ENCODE data around the gene NEU2.
A peak's percentile ranks its signal among the peaks of the same experiment; 100 is the strongest.
"Not testable (repeated sequence)": the region's sequence is repeated elsewhere in the genome, so short reads cannot be mapped to it uniquely, and the experiment has no call there.

Gene NEU2

DNA sequence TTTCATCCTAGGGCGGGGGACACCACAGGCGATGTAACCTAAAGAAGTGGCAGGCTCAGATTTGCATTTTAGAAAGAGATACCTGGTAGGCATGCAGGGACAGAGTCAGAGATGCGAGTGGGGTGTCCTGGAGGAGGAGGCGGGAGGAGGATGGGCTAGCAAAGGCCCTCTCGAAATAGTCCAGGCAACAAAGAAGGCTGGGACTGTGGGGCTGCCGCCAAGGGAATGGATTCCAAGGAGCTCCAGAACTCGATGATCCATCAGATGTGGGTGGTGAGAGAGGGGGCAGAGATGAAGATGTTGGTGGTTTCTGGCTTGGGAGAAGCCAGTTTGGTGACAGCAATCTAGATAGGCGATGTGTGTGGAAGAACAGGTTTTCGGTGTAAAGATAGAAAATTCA lies 15.2 kb downstream of the NEU2 start:
- in situ Hi-C loops (cut with MboI; ENCODE audit: low sequenced_read_pairs), result loop anchor here (25.0 kb wide), 1 partner anchor 435 kb away; no protein-coding TSS in a partner anchor
- H3K9me3 ChIP-seq, result no peaks in the 10 kb centered on the region
- DNase-seq (ENCODE audit: low spot score in 2 of 2), result no peak
- no peaks in the 10 kb centered on the region for H3K36me3 ChIP-seq (replicated peaks)
- no peaks in the 10 kb centered on the region for H3K27me3 ChIP-seq (ENCODE audit: low read depth)
- no peak overlapping the region for H3K4me3 ChIP-seq
- H3K4me1 ChIP-seq, result no peaks in the 10 kb centered on the region

DNA sequence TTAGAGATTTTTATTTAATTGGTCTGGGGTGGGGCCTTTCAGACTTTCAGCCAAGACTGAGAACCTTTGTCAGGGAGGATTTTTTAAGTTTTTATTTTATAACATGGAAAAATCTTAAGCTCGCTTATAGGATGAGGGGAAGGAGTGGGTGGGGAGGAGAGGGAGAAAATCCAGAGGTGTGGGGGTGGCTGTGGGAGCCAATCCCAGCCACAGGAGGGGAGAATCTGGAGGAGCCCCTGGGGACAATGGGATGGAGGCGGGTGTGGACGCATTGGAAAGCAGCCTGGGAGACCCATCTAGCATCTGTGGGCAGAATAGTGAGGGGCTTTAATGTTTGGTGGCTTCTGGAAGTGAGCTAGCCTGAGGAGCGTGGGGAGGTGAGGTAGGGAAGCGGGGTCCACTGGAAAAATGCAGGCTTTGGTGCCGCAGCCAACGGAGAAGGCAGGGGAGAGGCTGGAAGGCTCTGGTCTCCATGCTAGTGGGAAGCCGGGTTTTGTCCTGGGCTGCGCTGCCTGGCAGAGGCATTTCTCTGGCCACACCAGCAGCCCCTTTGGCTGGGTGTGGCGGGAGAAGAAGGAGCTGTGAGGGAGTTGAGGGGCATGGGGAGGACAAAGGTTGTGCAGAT lies 16.2 kb downstream of the NEU2 start:
- no peak for DNase-seq (ENCODE audit: low spot score in 2 of 2)
- Histone ChIP-seq H3K36me3 (replicated peaks) (no peaks in the 10 kb centered on the region), H3K4me1 (no peaks in the 10 kb centered on the region), H3K9me3 (no peaks in the 10 kb centered on the region), H3K4me3 (no peak overlapping the region), H3K27me3 (ENCODE audit: low read depth) (no peaks in the 10 kb centered on the region)
- in situ Hi-C loops (cut with MboI; ENCODE audit: low sequenced_read_pairs), result loop anchor here (25.0 kb wide), 1 partner anchor 436 kb away; no protein-coding TSS in a partner anchor

DNA sequence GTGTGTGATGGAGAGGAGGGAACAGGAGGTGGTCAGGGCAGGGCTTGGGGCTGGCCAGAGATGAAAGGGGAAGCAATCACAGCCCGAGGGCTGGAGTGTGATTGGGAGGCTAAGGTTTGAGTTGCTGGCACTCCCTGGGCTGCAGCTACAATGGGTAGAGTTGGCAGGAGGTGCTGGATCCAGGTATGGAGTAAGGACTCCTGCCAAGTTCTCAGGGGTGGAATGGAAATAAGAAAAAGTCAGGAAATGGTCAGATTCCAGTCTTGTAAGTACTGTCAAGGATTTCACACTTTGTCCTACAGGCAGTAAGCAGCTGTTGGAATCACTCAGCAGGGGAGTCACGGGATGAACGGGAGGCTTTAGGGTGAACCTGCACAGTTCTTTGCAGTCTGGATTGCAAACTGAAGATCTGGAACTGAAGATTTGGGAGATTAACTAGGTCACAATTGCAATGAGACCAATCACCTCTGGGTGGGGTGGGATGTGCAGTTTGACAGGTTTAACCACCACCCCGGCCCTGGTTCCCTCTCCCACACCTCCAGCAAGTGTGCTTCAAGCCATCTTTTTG lies 16.8 kb downstream of the NEU2 start:
- Histone ChIP-seq H3K4me3 (no peak overlapping the region), H3K27me3 (ENCODE audit: low read depth) (no peaks in the 10 kb centered on the region), H3K9me3 (no peaks in the 10 kb centered on the region), H3K4me1 (no peaks in the 10 kb centered on the region), H3K36me3 (replicated peaks) (no peaks in the 10 kb centered on the region)
- in situ Hi-C loops (cut with MboI; ENCODE audit: low sequenced_read_pairs), result loop anchor here (25.0 kb wide), 1 partner anchor 437 kb away; no protein-coding TSS in a partner anchor
- DNase-seq (ENCODE audit: low spot score in 2 of 2), result no peak

DNA sequence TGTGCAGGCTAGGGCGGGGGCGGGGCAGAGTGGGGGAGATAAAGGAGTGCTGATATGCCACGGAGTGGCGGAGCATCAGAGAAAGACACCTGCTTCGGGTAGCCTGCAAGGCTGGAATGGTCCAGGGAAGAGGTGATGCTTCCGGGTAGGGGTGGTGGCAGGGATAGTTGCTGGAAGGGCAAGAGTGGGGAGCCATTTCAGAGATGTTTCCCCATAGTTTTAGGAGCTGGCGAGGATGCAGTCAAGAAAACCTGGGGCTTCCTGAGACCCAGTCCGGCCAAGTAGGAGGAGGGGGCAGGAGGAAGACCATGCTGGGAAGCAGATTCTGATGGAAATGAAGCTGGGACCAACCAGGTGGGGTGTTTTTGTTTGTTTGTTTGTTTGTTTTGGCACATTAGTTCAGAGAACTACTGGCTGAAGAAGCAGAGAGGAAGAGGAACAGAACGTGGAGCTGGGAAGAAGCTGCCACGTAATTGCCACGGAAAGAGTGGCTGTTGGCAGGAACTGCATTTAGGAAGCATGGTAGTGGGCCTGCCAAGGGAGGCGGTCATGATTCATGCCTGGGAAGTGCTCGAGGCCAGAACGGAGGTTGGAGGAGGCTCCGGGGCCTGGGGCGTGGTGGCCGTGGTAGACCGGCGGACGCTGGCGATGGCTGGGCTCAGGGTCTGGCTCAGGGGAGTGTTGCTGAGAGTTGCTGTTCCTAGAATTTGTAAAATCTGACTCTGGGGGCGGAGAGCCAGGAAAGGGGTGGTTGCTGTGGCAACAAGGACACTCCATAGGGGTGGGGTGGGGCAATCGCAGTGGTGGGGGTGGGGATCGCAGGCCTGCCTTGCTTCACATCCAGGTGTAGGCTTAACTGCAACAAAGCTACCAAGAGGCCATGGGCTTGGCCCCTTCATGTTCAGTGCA lies 19.0 kb downstream of the NEU2 start:
- no peaks in the 10 kb centered on the region for H3K36me3 ChIP-seq (replicated peaks)
- no peaks in the 10 kb centered on the region for H3K9me3 ChIP-seq
- in situ Hi-C loops (cut with MboI; ENCODE audit: low sequenced_read_pairs), result no loop called here
- H3K4me3 ChIP-seq, result no peak overlapping the region
- H3K4me1 ChIP-seq, result no peaks in the 10 kb centered on the region
- no peaks in the 10 kb centered on the region for H3K27me3 ChIP-seq (ENCODE audit: low read depth)
- DNase-seq (ENCODE audit: low spot score in 2 of 2), result no peak

DNA sequence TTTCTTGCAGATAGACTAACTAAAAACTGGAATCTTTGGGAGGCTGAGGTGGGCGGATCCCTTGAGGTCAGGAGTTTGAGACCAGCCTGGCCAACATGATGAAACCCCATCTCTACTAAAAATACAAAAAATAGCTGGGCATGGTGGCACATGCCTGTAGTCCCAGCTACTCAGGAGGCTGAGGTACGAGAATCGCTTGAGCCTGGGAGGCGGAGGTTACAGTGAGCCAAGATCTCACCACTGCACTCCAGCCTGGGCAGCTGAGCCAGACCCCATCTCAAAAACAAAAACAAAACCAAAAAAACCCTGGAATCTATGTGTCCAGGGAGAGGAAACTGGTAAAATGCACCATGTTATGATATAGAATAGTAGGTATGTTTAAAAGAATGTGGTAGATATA lies 20.0 kb downstream of the NEU2 start:
- H3K4me1 ChIP-seq; in situ Hi-C loops (cut with MboI; ENCODE audit: low sequenced_read_pairs); DNase-seq (ENCODE audit: low spot score in 2 of 2); H3K27me3 ChIP-seq (ENCODE audit: low read depth); H3K9me3 ChIP-seq; H3K4me3 ChIP-seq; H3K36me3 ChIP-seq (replicated peaks): not testable (repeated sequence)

DNA sequence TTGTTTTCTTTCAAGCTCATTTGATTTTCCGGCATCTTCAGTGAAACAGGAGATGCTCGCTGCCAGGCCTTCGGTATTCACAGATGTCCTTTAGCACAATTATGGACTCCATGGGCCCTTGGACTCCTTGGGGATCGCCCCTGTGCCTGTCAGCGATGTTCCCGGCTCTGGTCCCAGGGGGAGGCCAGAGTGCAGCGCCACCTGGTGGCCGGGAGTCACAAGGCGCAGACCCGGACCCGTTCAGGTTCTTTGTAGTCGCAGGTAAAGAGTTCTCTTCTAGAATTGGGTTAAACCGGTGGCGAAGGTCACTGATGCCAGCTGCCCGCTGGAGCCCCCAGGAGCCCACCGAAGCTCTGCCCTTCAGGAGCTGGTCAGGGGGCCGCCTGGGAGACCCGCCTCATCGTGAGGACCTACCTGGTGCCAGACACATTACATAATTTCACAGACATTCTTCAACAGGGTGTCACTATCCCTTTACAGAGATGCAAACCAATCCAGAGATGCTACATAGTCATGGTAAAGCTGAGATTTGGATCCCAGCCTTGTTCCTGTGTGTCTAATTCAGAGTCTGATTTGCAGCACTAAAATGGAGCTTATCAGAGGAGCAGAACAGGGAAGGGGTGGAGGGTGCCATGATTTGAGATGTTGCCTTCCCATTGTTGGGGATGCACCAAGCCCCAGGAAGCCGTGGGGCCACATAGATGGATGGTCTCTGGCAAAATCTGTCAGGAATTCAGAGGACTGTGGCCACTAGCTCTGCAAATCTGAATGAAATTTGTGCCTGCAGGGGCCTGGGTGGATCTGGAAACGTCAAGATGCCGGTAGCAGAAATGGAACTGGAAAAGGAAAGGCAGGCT lies 21.7 kb downstream of the NEU2 start:
- DNase-seq (ENCODE audit: low spot score in 2 of 2), result peak; percentile 58 to 85

DNA sequence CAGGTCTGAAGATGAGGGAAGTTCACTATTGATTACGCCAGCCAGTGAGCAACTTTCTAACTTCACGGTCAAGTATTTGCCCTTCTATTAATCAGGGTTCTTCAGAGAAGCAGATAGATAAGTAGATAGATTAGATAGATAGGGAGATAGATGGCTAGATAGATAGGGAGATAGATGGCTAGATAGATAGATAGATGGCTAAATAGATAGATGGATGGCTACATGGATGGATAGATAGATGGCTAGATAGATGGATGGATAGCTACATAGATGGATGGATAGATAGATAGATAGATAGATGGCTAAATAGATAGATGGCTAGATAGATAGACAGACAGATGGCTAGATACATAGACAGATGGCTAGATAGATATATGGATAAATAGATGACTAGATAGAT lies 22.9 kb downstream of the NEU2 start:
- no peaks in the 10 kb centered on the region for H3K4me1 ChIP-seq
- in situ Hi-C loops (cut with MboI; ENCODE audit: low sequenced_read_pairs), result no loop called here
- H3K9me3 ChIP-seq, result no peaks in the 10 kb centered on the region
- H3K27me3 ChIP-seq (ENCODE audit: low read depth), result no peaks in the 10 kb centered on the region
- H3K4me3 ChIP-seq, result no peak overlapping the region
- no peaks in the 10 kb centered on the region for H3K36me3 ChIP-seq (replicated peaks)
- DNase-seq (ENCODE audit: low spot score in 2 of 2), result no peak

More for the DNA sequence above, 21.7 kb downstream of the NEU2 start:
- H3K4me1 ChIP-seq, result no peaks in the 10 kb centered on the region
- no peaks in the 10 kb centered on the region for H3K9me3 ChIP-seq
- in situ Hi-C loops (cut with MboI; ENCODE audit: low sequenced_read_pairs), result no loop called here
- no peaks in the 10 kb centered on the region for H3K27me3 ChIP-seq (ENCODE audit: low read depth)
- H3K36me3 ChIP-seq (replicated peaks), result no peaks in the 10 kb centered on the region
- H3K4me3 ChIP-seq, result no peak overlapping the region

DNA sequence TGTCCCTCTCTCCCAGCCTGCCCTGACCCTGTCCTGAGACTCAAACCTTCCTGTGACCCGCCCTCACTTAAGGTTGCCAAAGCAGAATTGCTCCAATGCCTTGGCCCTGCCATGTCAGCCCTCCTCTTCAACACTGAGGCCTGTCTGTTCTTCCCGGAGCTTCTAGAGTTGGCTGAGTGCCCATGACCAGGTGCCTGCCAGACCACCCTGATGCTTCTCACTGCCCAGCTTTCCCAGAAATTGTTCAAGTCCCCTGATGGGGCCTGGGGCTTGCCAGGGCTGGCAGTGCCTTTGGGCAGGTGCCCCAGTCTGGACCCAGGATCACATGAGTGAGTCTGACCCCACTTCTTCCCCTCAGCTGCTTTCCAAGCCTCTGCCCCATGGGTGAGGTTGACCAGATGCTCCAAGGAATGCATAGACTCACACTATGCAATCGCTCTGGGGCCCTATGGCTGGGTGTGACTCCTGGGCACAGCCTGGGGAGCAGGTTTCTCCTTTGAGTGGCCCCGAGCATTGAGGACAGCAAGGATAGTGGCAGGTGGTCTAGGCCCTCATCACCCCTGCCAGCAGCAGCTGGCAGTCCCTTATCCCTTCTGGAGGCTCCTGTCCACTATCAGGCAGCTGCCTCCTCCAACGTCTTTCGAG lies 24.6 kb downstream of the NEU2 start:
- H3K4me3 ChIP-seq, result no peak overlapping the region
- H3K36me3 ChIP-seq (replicated peaks), result no peaks in the 10 kb centered on the region
- no peaks in the 10 kb centered on the region for H3K27me3 ChIP-seq (ENCODE audit: low read depth)
- in situ Hi-C loops (cut with MboI; ENCODE audit: low sequenced_read_pairs), result no loop called here
- H3K4me1 ChIP-seq, result no peaks in the 10 kb centered on the region
- peak in 1 of 2 experiments; percentile 6 for DNase-seq (ENCODE audit: low spot score in 2 of 2)
- no peaks in the 10 kb centered on the region for H3K9me3 ChIP-seq

DNA sequence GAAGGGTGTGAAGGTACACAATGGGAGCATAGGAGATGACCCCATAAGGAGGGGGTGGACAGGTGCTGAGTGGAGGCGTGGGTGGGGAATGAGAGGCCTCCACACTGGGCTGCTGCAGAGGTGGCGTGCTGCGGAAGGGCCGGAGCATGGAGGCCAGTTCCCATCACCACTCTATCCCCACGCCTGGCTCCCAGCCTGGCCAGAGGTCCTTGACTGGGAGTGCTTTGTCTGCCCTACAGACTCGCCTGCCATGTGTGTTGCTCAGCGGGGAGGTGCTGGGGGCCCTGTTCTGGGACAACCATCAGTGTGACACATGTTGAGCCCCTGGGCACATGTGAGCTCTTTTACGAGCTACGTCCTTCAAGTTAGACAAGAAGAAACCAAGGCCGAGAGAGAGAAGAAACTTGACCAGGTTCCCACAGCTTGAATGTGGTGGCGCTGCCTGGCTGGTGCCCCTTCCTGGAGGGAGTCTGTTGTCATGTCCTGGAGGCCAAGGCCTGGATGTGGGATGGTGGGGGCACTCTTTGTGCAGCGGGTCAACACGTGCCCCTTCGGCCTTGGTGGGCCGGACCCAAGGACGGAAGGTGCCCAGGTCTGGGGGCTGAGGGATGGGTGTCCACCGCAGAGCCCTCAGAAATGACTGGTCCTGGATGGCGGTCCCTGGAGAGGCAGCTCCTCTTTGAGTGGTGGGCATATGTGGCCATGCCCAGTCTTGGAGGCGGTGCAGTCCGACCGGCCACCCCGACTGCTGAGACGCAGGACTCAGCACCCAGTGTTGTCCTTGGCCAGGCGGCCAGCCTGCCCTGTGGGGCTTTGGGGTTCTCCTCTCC lies 26.5 kb downstream of the NEU2 start:
- no peaks in the 10 kb centered on the region for H3K36me3 ChIP-seq (replicated peaks)
- no peak for DNase-seq (ENCODE audit: low spot score in 2 of 2)
- H3K9me3 ChIP-seq, result no peaks in the 10 kb centered on the region
- no peaks in the 10 kb centered on the region for H3K27me3 ChIP-seq (ENCODE audit: low read depth)
- no peaks in the 10 kb centered on the region for H3K4me1 ChIP-seq
- no peak overlapping the region for H3K4me3 ChIP-seq
- in situ Hi-C loops (cut with MboI; ENCODE audit: low sequenced_read_pairs), result no loop called here

DNA sequence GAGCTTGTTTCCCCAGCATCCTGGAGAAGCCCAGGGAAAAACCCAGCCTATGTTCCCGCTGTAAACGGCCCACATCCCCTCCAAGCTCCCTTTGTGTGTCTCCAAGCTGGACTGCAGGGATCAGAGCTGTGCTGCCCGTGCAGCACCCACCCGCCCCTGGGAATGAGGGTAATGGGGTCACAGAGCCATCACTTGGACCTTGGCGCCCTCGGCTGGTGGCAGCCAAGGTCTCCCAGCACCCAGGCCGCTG lies 27.0 kb downstream of the NEU2 start:
- no peaks in the 10 kb centered on the region for H3K4me1 ChIP-seq
- H3K4me3 ChIP-seq, result no peak overlapping the region
- in situ Hi-C loops (cut with MboI; ENCODE audit: low sequenced_read_pairs), result no loop called here
- no peaks in the 10 kb centered on the region for H3K27me3 ChIP-seq (ENCODE audit: low read depth)
- no peak for DNase-seq (ENCODE audit: low spot score in 2 of 2)
- no peaks in the 10 kb centered on the region for H3K36me3 ChIP-seq (replicated peaks)
- no peaks in the 10 kb centered on the region for H3K9me3 ChIP-seq

DNA sequence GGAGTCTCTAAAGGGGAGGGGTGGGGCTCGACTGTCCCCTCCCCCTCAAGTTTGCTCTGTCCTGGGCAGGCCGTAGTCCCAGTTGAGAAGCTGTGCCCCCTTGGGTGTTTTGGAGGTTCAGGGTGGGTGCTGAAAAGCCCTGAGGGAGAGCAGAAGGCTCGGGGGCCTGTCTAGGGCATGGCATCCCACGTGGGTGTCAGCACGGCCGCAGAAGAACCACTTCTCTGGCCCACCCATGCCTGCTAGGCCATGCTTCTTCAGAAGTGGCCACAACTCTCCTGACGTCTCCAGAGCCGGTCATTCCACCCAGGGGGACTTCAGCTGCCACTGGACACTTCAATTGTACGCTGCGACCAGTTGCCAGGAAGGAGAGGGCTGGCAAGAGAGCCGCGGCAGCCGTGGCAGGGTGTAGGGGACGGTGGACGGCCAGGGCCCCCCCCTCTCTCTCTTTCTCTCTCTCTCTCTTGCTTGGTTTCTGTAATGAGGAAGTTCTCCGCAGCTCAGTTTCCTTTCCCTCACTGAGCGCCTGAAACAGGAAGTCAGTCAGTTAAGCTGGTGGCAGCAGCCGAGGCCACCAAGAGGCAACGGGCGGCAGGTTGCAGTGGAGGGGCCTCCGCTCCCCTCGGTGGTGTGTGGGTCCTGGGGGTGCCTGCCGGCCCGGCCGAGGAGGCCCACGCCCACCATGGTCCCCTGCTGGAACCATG lies 27.5 kb downstream of the NEU2 start, which contains the start of gene INPP5D:
Gene INPP5D (plus strand): TSS at position 546 of the 704 bp plus-strand sequence. CDS start 137 bp downstream, at position 683.
- DNase-seq (ENCODE audit: low spot score in 2 of 2), result no peak
- no peaks in the 10 kb centered on the region for H3K9me3 ChIP-seq
- no peaks in the 10 kb centered on the region for H3K36me3 ChIP-seq (replicated peaks)
- H3K4me1 ChIP-seq, result no peaks in the 10 kb centered on the region
- no peak within 1 kb of the TSS for H3K4me3 ChIP-seq
- in situ Hi-C loops (cut with MboI; ENCODE audit: low sequenced_read_pairs), result no loop called here
- H3K27me3 ChIP-seq (ENCODE audit: low read depth), result no peaks in the 10 kb centered on the region

DNA sequence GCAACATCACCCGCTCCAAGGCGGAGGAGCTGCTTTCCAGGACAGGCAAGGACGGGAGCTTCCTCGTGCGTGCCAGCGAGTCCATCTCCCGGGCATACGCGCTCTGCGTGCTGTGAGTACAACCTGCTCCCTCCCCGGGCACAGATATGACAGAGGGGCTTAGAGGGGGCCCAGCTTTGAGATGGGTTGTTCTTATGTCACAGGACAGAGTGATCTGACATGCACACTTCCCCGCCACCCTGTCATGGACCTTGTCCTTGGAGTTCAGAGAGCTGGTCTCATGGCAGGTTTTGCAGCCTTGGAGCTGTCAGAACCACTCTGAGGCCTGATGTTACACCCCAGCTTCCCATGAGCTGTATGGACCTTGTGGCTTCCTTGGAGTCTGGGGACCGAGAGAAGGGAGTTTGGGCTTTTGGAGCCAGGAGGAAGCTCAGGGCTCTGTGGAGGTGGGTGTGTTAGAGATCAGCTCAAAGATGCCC lies 28.1 kb downstream of the NEU2 start:
- DNase-seq (ENCODE audit: low spot score in 2 of 2), result no peak
- in situ Hi-C loops (cut with MboI; ENCODE audit: low sequenced_read_pairs), result no loop called here
- Histone ChIP-seq H3K4me3 (no peak overlapping the region), H3K9me3 (no peaks in the 10 kb centered on the region), H3K36me3 (replicated peaks) (no peaks in the 10 kb centered on the region), H3K4me1 (no peaks in the 10 kb centered on the region), H3K27me3 (ENCODE audit: low read depth) (no peaks in the 10 kb centered on the region)
